Measurements from ENCODE around the gene SEC16A.

The SEC16A gene

DNA sequence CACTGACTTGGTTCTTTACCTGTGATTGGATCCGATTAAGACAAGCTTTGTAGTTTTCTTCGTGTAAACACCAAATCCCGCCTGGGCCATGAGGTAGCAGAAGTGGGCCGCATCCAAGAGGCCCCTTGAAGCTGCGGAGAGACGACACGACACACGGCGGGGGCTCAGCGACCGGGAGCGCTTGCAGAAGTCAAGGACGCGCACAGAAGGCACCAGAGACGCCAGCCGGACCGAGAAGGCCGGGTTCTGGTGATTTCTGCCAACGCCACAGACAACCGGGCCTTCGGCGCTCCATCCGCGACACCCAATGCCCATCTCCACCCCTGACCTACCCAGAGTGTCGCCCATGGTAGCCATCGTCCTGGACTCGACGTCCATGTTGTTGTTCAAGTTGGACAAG, 23.4 kb downstream of the SEC16A start:
- DNase-seq: no peak

- no peak for DNase-seq
Measured at GRCh38 chr9:136457326-136457725, 25.5 kb downstream of the SEC16A start.

- DNase-seq: no peak
Measured at GRCh38 chr9:136456258-136456657, 26.6 kb downstream of the SEC16A start.

DNA sequence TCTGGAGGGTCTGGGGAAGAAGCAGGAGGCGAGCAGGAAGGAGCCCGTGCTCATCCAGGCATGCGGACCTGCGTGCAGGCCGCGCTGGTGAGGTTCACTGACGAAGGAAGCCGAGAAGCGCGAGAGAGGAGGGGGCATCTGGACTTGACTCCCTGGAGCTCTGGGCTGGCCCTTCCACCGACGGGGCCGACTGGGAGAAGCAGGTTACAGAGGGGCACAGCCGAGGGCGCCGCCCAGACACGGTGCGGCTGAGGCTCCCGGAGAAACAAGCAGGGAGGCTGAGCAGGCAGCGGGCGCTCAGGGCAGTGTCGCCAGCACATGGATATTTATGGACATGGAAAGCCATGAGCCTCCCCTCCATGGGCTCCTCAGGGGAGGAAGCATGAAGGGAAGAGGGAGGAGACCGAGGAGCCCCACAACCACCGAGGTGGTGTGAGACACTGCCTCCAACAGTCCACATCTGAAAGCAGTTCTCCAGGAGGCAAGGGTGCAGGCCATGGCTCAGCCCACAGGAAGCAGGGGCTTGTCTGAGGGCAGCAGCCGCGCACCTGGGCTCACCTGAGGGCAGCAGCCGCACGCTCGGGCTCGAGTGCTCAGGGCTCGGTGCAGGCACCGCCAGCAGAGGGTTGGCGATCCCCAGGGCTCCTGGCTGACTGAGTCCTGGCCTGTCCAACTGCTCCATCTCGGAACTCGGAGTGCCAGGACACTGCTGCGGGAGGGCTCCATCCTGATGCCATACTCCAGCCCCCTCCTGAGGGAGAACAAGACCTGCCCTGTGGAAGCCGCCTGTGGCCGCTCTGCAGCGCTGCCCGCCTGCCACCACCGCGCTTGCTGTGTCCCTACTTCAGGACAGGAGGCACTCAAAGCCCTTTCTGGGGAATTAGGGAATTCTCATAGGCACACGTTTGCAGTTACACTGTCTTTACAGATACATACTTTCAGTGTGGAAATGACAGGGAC, 27.5 kb downstream of the SEC16A start:
- no peak for DNase-seq

DNA sequence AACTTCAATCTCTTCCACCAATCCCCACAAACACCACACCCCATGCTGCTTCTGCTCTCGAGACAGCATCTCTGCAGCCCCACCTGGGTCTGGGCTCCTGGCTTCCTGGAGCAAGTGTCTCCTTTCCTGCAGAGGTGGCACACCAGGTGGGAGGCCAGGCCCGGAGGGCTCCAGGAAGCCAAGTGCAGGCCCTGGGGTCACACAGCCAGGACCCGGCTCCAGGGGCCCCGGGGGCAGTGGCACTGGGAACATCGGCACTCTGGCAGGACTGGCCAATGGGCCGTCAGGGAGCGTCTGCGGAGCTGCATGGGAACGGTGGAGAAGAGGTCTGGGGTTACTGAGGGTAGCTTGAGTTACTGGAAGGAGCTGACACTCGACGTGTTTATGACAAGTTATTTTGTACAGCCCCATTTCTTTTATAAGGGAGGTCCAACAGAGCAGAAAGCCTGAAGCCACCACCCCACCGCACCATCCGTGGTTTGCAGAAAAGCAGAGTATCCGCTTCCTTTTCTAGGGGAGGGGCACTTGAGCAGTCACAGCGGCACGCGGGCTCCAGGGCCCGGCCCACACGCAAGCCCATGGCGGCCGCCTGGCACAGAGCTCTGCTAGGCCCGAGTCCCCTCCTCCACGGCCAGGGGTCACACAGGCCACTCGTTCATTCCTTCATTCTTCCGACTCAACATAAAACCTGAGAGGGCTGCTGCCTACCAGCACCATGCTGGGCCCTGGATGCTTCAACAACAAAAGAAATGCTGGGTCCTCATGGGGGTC, 28.6 kb downstream of the SEC16A start:
- no peak for DNase-seq

DNA sequence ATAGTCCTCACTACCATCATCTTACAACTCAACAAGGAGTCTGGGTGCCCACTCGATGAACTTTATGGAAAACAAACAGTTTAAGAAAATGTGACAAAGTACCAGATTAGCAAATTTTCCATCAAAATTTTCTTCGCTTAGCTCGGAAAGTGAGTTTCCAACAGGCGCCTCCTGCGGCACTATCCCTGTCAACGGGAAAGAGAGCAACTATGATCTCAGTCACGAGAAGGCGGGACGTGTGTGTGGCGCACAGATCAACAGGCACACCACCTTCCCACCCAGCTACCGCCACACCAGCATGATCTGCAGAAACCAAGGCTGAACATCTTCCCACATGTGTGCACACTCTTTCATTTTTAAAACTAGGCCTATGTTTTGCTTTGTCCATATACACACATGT, 29.5 kb downstream of the SEC16A start:
- no peak for DNase-seq

GRCh38 chr9:136451221-136451877, 31.5 kb downstream of the SEC16A start:
- DNase-seq: no peak

DNA sequence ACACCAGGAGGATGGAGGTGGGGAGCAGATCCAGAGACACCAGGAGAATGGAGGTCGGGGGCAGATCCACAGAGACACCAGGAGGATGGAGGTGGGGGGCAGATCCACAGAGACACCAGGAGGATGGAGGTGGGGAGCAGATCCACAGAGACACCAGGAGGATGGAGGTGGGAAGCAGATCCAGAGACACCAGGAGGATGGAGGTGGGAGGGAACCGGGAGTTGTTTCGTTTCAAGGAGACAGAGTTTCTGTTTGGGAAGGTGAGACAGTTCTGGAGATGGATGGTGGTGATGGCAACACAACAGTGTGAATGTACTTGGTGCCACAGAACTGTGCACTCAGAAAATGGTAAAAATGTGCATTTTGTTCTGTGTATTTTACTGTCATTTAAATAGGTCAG, 34.2 kb downstream of the SEC16A start:
- DNase-seq: no peak

DNA sequence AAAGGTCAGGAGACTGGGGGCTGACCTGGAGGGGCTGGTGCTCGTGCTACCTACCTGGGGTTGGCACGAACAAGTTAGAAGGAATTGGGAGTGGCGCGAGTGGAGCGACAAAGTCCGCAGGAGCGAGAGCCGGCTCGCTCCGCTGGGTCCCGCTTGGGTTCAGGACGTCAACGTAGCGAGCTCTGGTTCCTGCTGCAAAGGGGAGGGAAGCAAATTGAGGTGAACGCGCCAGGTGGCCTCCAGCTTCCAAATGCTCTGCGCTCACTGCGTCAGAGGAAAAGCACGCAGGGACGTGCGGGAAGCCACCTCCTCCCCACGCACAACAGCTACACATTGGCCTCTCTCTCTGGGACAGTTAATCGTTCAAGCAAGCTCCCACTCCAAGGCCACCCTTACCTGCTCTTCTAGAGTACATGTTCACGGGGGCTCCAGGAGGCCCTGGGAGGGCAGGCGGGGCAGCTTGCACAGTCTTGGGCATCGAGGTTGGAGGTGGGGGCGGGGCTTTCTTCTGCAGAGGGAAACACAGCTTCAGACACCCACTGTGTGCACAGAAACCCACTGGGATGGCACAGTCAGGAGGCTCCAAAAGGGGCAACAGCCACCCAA, 35.6 kb downstream of the SEC16A start:
- no peak for DNase-seq

- DNase-seq: no peak
Measured at GRCh38 chr9:136445799-136446198, 37.0 kb downstream of the SEC16A start.

- no peak for DNase-seq
Measured at GRCh38 chr9:136444102-136444501, 38.7 kb downstream of the SEC16A start.

DNA sequence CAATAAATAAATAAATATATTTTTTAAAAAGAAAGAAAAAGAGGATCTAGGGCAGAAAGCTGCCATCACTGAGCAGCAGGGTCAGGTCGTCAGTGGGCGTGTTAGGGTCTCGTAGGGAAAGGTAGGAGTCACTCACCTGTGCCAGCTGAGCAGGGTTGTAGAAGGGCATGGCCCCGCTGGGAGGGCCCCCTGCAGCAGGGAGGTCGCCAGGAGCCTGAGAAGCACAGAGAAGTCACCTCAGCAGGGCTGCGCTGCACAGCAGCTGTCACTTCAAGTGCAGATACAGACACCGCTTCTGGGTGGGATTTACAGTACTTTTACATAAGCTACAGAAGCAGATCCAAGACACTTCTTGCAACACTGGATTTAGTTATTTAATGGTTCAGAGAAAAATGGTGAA, 39.2 kb downstream of the SEC16A start:
- DNase-seq: no peak

DNA sequence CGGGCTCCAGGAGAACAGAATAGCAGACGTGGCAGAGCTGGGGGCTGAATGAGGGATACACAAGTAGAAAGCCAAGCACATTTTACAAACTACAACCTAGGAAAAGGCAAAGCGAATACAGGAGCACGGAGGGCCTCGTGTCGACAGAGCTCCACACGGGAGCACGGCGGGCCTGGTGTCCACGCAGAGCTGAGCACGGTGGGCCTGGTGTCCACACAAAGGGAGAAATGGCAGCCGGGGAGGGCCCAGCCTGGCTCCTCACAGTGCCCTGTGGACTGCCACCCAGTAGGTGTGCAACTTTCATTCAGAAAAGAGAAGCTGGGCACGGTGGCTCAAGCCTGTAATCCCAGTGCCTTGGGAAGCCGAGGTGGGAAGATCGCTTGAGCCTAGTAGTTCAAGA, 39.8 kb downstream of the SEC16A start:
- no peak for DNase-seq

DNA sequence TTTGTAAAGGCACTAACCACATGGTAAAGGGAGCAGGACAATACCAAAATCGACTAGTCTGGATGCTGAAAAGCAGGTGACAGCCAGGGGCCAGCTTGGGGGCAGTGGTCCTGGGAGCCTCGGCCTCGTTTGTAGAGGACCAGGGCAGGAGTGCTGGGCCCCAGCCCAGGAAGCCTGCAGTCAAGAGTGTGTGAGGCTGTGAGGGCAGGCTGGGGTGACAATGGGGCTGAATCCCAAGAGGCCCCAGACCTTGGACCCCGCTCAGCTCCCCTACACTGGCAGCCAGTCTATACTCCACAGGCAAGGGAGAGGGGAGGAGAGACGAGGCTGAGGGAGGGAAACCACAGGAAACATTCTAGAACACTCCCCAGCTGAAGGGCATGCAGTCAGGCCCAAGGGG, 40.6 kb downstream of the SEC16A start:
- no peak for DNase-seq

- DNase-seq: no peak
Measured at GRCh38 chr9:136441681-136442245, 41.1 kb downstream of the SEC16A start.

DNA sequence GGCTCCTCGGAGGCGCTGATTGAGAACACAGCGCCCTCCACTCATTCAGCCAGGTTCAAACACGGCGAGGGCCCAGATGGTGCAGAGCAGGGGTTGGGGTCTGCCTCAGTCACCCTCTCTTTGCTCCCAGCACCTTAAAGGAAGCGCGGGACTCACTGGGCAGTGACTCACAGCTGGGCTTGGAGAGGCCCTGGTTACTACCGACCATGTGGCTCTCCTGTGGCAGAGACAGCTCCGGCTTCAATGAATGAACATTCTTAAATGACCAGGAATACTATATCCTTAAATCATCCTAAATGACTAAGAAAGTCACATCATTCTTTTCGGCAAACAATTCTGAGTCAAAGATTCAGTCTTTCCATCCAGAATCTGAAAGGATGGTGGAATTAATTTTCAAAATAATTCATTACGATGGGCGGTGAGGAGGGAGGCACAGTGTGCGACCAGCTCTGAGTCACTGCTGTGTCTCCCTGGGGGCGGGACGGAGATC, 41.6 kb downstream of the SEC16A start:
- no peak for DNase-seq

DNA sequence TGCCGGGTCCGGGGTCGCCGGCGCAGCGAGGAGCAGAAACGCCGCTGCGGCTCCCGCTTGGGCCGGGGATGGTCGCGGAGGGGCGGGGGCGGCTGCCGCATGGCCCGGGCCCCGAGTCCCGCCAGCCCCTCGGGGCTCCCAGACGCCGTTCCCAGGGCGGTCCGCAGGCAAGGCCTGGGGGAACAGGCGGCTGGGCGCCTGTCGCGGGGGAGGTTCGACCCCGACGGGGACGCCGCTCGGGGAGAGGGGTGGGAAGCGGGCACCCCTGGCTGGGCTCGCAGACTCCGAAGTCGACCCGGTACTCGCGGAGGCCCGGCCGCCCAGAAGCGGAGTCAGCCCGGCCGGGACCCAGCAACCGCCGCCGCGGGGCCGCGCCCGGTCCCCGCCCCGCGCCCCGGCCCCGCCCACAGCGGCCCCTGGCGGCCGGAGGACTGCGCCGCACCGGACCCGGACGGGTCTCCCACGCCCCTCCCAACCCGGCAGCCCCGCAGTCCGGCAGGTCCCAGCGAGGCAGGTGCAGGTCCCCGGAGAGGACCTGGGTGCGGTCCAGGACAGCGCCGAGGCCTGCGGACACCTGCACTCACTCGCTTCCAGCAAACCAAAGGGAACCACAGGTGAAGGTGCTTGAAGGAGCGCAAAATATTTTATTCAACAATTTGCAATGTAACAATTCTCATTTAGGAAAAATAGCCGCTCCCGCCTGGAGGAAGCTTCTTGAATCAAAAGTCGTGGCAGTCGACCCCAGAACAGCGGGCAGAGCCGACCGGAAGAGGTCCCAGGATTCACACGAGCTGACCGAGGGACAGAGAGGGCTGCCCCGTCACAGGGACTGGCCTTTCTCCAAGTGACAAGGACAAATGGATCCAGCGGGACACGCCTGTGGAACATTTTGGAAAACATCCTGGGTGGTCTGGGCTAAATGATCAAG, 43.1 kb downstream of the SEC16A start, which contains the start of gene INPP5E:
Gene INPP5E (minus strand): TSS at position 365 of the 928 bp plus-strand sequence. CDS start 426 bp downstream, outside the sequence.
- peak; percentile 88 for DNase-seq

- DNase-seq: peak; percentile 59
Measured at GRCh38 chr9:136438548-136439480, 44.0 kb downstream of the SEC16A start.

DNA sequence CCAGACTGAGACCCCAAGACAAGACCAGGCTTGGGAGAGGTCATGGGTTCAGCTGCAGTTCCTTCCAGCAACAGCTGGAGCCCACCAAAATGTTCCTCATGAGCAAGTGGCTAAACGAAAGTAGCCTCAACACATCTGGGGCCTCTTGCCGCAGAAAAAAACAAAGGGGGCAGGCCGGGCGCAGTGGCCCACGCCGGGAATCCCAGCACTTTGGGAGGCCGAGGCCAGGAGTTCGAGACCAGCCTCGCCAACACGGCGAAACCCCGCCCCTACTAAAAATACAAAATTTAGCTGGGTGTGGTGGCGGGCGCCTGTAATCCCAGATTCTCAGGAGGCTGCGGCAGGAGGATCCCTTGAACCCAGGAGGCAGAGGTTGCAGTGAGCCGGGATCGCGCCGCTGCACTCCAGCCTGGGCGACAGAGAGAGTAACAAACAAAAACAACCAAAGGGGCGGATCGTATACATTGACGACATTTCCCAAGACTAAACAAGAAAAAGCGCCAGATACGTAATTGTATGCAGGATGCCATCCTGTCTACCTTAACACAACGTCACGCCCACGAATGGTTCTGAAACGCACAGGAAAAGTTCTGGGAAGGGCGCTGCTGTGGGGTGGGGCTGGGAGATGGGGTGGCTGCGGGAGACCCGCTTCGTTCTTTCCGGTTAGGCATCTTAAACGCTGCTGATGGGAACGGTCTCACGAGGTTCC, 44.8 kb downstream of the SEC16A start:
- no peak for DNase-seq
